Colon (tissue), 2 donors: ENCODE data around the gene ILK.

Experiments
- FAIRE-seq: peaks from 2 replicates; lab custom pipeline; 2012; peaks lifted over from hg19 to GRCh38; lab: Jason Lieb, UNC
- donor health status: control.
- donor health status: control.

Gene ILK

GRCh38 chr11:6637871-6638270, 34.3 kb downstream of the ILK start:
- FAIRE-seq: no peak

GRCh38 chr11:6638429-6638828, 34.9 kb downstream of the ILK start:
- no peak for FAIRE-seq

- FAIRE-seq: no peak
These were observed 36.7 kb downstream of the ILK start for GRCh38 chr11:6640036-6640984.

GRCh38 chr11:6640985-6641701, 37.6 kb downstream of the ILK start:
- FAIRE-seq: no peak

- FAIRE-seq: no peak
These were observed 39.4 kb downstream of the ILK start for GRCh38 chr11:6642957-6643356.

GRCh38 chr11:6646071-6646470, 42.5 kb downstream of the ILK start:
- no peak for FAIRE-seq

- no peak for FAIRE-seq
These were observed 43.0 kb downstream of the ILK start for GRCh38 chr11:6646576-6646917.

GRCh38 chr11:6646918-6647679, 43.5 kb downstream of the ILK start:
- FAIRE-seq: no peak

GRCh38 chr11:6647836-6648235, 44.3 kb downstream of the ILK start:
- FAIRE-seq: no peak

GRCh38 chr11:6648501-6648900, 44.9 kb downstream of the ILK start:
- FAIRE-seq: no peak

GRCh38 chr11:6650104-6650503, 46.5 kb downstream of the ILK start:
- no peak for FAIRE-seq

GRCh38 chr11:6650980-6651379, 47.4 kb downstream of the ILK start:
- FAIRE-seq: no peak

GRCh38 chr11:6652182-6652581, 48.6 kb downstream of the ILK start:
- FAIRE-seq: no peak

GRCh38 chr11:6653097-6653496, 49.5 kb downstream of the ILK start:
- FAIRE-seq: no peak

- FAIRE-seq: no peak
These were observed 50.1 kb downstream of the ILK start for GRCh38 chr11:6653656-6654055.

GRCh38 chr11:6654281-6655019, 50.9 kb downstream of the ILK start:
- no peak for FAIRE-seq

- FAIRE-seq: no peak
These were observed 51.6 kb downstream of the ILK start for GRCh38 chr11:6655020-6655789.

- FAIRE-seq: no peak
These were observed 52.4 kb downstream of the ILK start, which contains the start of gene DCHS1 for GRCh38 chr11:6655790-6656583. TSS of gene DCHS1 (minus strand) at chr11:6655809. CDS start at chr11:6641613, 14,196 bp downstream.

- FAIRE-seq: no peak
These were observed 53.0 kb downstream of the ILK start for GRCh38 chr11:6656584-6656915.

GRCh38 chr11:6656936-6657335, 53.4 kb downstream of the ILK start:
- no peak for FAIRE-seq
